SK-N-SH (cell line): Measurements from ENCODE around the gene SHD.

ENCODE experiments used
- EZH2phosphoT487 ChIP-seq: fragments of 200-600 bp; sonication (generic); IDR thresholded peaks from 2 replicates; pipeline ENCODE4 v1.6.1; 2017; ENCODE audit warnings: low read depth, mixed run types, mild to moderate bottlenecking, antibody characterized with exemption, moderate library complexity, borderline replicate concordance
- RAD21 ChIP-seq: IDR thresholded peaks from 2 replicates; pipeline ENCODE4 v1.6.1; 2012; ENCODE audit warnings: mild to moderate bottlenecking, low read length
- ZBTB33 ChIP-seq: IDR thresholded peaks from 2 replicates; pipeline ENCODE4 v1.4.0; 2012; ENCODE audit warnings: low read depth, borderline replicate concordance

GRCh38 chr19:4324228-4324627 is 45.2 kb downstream of the SHD start:
- TF ChIP-seq RAD21 (no peak), EZH2phosphoT487 (no peak), ZBTB33 (no peak)
